Loucy (cell line): Measurements from ENCODE around the gene ZDHHC8.

Experiments used
- H2AFZ ChIP-seq: fragments of 200-600 bp; sonication (generic); 2 replicates; pipeline ENCODE4 v1.6.0; 2016; ENCODE audit warnings: antibody characterized with exemption, mild to moderate bottlenecking, low read length, moderate library complexity
- H3F3A ChIP-seq: fragments of 200-600 bp; 2 replicates; pipeline ENCODE4 v1.6.0; 2016; ENCODE audit warnings: antibody characterized with exemption, low read depth, mild to moderate bottlenecking
- H3K27me3 ChIP-seq: fragments of 200-600 bp; sonication (generic); 2 replicates; pipeline ENCODE4 v1.6.1; 2014; ENCODE audit warnings: low read length, mild to moderate bottlenecking; ENCODE audit not compliant: insufficient read depth, poor library complexity, severe bottlenecking
- H3K36me3 ChIP-seq: fragments of 200-600 bp; sonication (generic); 2 replicates; pipeline ENCODE4 v1.6.1; 2016; ENCODE audit warnings: low read length; ENCODE audit not compliant: insufficient read depth
- H3K4me1 ChIP-seq: fragments of 200-600 bp; sonication (generic); 2 replicates; pipeline ENCODE4 v1.5.1; 2014; ENCODE audit warnings: low read length, mild to moderate bottlenecking; ENCODE audit not compliant: insufficient read depth, poor library complexity, severe bottlenecking
- H3K4me2 ChIP-seq: fragments of 200-600 bp; sonication (generic); 2 replicates; pipeline ENCODE4 v1.6.0; 2014; ENCODE audit warnings: antibody characterized with exemption, low read length, low read depth, mild to moderate bottlenecking; ENCODE audit not compliant: poor library complexity, severe bottlenecking
- H3K4me3 ChIP-seq: fragments of 200-600 bp; sonication (generic); 2 replicates; pipeline ENCODE4 v1.5.1; 2014; ENCODE audit warnings: low read length, mild to moderate bottlenecking, mixed read lengths; ENCODE audit not compliant: poor library complexity, severe bottlenecking
- H3K79me2 ChIP-seq: fragments of 200-600 bp; sonication (generic); 2 replicates; pipeline ENCODE4 v1.6.1; 2014; ENCODE audit warnings: low read length; ENCODE audit not compliant: insufficient read depth
- H3K9ac ChIP-seq: fragments of 200-600 bp; sonication (generic); 2 replicates; pipeline ENCODE4 v1.6.0; 2014; ENCODE audit warnings: mild to moderate bottlenecking, low read depth, low read length, moderate library complexity; ENCODE audit not compliant: poor library complexity, severe bottlenecking
- H3K9me2 ChIP-seq: fragments of 200-600 bp; sonication (generic); replicated peaks from 2 replicates; pipeline ENCODE4 v1.6.1; 2016; ENCODE audit warnings: low read depth, low read length, mixed read lengths
- H3K9me3 ChIP-seq: fragments of 200-600 bp; sonication (generic); 2 replicates; pipeline ENCODE4 v1.6.1; 2014; ENCODE audit warnings: mild to moderate bottlenecking, antibody characterized with exemption, low read length, low read depth; ENCODE audit not compliant: insufficient read depth
- H4K20me1 ChIP-seq: fragments of 200-600 bp; sonication (generic); 2 replicates; pipeline ENCODE4 v1.6.0; 2014; ENCODE audit warnings: antibody characterized with exemption, low read length, mild to moderate bottlenecking; ENCODE audit not compliant: insufficient read depth, poor library complexity, severe bottlenecking
- EZH2phosphoT487 ChIP-seq: fragments of 200-600 bp; IDR thresholded peaks from 2 replicates; pipeline ENCODE4 v1.6.1; 2018; ENCODE audit warnings: antibody characterized with exemption, mild to moderate bottlenecking, moderate library complexity, borderline replicate concordance
- TF ChIP-seq, protein P1 (sequence below): fragments of 200-600 bp; sonication (generic); conservative IDR thresholded peaks from 2 replicates; pipeline ENCODE4 v1.5.1; 2014; ENCODE audit warnings: mild to moderate bottlenecking, antibody characterized with exemption, low read length

Gene ZDHHC8

DNA sequence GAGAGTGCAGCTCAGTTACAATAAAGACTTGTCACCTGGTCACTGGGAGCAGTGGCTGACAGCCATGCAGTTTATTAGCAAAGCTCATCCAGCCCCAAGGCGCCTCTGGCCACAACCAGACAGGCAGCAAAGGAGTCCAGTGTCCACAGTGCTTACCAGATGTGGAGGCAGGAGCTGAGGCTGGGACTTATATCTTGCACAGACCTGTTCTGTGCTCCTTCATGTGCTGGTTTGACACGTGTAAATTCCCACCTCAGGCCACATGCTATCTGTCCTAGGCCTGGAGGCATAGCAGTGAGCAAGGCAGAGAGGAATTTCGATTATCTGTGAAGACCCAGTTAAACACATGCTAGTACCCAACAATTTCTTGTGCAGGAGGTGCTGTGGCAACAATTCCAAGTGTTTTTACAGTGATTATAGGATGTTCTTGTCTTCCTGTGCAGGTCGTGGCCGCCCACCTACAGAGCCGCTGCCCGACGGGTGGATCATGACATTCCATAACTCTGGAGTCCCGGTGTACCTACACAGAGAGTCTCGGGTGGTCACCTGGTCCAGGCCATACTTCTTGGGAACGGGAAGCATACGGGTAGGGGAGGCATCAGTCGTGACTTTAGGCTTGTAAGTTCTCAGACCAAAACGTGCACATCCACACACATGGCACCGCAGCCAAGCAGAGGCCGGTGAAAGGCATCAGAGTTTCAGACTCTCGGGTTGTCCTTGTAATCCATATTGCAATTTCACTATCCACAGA lies 42.2 kb upstream of the ZDHHC8 start:
- Histone ChIP-seq H3K79me2 (peaks cover 62% of the 10 kb centered on the region), H4K20me1 (peaks cover 61% of the 10 kb centered on the region), H3K9ac (no peak overlapping the region), H2AFZ (no peak overlapping the region), H3K4me2 (no peak overlapping the region), H3K9me2 (no peaks in the 10 kb centered on the region), H3K36me3 (peaks cover 88% of the 10 kb centered on the region), H3K9me3 (no peaks in the 10 kb centered on the region), H3F3A (no peaks in the 10 kb centered on the region), H3K4me3 (no peak overlapping the region), H3K27me3 (no peaks in the 10 kb centered on the region), H3K4me1 (peaks cover 12% of the 10 kb centered on the region)
- TF ChIP-seq, protein P1, sequence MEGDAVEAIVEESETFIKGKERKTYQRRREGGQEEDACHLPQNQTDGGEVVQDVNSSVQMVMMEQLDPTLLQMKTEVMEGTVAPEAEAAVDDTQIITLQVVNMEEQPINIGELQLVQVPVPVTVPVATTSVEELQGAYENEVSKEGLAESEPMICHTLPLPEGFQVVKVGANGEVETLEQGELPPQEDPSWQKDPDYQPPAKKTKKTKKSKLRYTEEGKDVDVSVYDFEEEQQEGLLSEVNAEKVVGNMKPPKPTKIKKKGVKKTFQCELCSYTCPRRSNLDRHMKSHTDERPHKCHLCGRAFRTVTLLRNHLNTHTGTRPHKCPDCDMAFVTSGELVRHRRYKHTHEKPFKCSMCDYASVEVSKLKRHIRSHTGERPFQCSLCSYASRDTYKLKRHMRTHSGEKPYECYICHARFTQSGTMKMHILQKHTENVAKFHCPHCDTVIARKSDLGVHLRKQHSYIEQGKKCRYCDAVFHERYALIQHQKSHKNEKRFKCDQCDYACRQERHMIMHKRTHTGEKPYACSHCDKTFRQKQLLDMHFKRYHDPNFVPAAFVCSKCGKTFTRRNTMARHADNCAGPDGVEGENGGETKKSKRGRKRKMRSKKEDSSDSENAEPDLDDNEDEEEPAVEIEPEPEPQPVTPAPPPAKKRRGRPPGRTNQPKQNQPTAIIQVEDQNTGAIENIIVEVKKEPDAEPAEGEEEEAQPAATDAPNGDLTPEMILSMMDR = no peak
- TF ChIP-seq EZH2phosphoT487 = no peak

DNA sequence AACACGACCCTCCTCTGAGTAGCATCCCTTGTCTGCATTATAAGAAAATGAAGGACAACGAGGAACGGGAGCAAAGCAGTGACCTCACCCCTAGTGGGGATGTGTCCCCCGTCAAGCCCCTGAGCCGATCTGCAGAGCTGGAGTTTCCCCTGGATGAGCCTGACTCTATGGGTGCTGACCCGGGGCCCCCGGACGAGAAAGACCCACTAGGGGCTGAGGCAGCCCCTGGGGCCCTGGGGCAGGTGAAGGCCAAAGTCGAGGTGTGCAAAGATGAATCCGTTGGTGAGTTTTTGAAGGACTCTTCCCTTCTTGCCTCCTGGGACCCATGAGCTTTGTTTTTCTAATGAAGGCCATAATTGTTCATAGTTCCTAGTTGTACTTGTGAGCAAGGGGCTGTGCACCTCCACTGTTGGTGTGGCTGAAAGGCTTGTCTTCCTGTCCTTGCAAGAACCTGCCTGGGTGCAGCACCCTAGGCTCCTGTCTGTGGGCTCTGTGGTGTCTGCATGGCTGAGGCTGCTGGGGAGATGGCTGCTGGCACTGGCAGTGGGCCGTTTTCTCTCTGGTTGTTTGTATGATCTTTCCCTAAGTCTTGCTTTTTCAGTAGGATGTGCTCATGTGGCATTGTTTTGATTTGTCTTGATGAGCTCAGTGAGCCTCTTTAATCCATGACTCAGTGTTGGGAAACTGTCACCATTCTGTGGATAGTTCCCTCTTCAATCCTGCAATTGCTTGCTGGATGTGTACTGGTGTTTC lies 41.5 kb upstream of the ZDHHC8 start:
- Histone ChIP-seq H3K4me1 (peaks cover 4% of the 10 kb centered on the region), H4K20me1 (peaks cover 54% of the 10 kb centered on the region), H3K4me3 (no peak overlapping the region), H3K9ac (no peak overlapping the region), H3K79me2 (peaks cover 55% of the 10 kb centered on the region), H3K9me2 (no peaks in the 10 kb centered on the region), H3K9me3 (no peaks in the 10 kb centered on the region), H3K36me3 (peaks cover 95% of the 10 kb centered on the region), H3K4me2 (no peak overlapping the region), H3F3A (no peaks in the 10 kb centered on the region), H3K27me3 (no peaks in the 10 kb centered on the region), H2AFZ (no peak overlapping the region)
- TF ChIP-seq EZH2phosphoT487 = no peak
- TF ChIP-seq, protein P1 = no peak

- H4K20me1 ChIP-seq = peaks cover 48% of the 10 kb centered on the region
- H3K27me3 ChIP-seq = no peaks in the 10 kb centered on the region
- H3K9me2 ChIP-seq = no peaks in the 10 kb centered on the region
- H3K4me1 ChIP-seq = no peaks in the 10 kb centered on the region
- peaks cover 99% of the 10 kb centered on the region for H3K36me3 ChIP-seq
- no peak overlapping the region for H3K4me2 ChIP-seq
- H3K9me3 ChIP-seq = no peaks in the 10 kb centered on the region
- no peak overlapping the region for H3K4me3 ChIP-seq
- no peak overlapping the region for H3K9ac ChIP-seq
- TF ChIP-seq, protein P1 = no peak
- TF ChIP-seq EZH2phosphoT487 = no peak
- H2AFZ ChIP-seq = no peak overlapping the region
- H3K79me2 ChIP-seq = peaks cover 55% of the 10 kb centered on the region
- no peaks in the 10 kb centered on the region for H3F3A ChIP-seq
Measured at GRCh38 chr22:20090730-20091240, 40.8 kb upstream of the ZDHHC8 start.
